Mammary epithelial cell (primary cell): ENCODE measurements around the gene ADGRL3.

ENCODE experiments used
- EZH2 ChIP-seq: IDR thresholded peaks from 2 replicates; pipeline ENCODE4 v1.6.1; 2012; ENCODE audit warnings: low read length, inconsistent platforms, borderline replicate concordance
- TF ChIP-seq, protein P1 (sequence below), 2 donors: IDR thresholded peaks in 1 of 2; conservative IDR thresholded peaks in 1 of 2; 2 replicates each; pipeline ENCODE4 v1.5.1; 2011 to 2012; ENCODE audit warnings: inconsistent platforms in 2 of 2, low read length in 2 of 2, mild to moderate bottlenecking in 2 of 2, control low read depth in 1 of 2, low read depth in 1 of 2; ENCODE audit not compliant: insufficient read depth in 1 of 2; ENCODE audit errors: extremely low read depth in 1 of 2

DNA sequence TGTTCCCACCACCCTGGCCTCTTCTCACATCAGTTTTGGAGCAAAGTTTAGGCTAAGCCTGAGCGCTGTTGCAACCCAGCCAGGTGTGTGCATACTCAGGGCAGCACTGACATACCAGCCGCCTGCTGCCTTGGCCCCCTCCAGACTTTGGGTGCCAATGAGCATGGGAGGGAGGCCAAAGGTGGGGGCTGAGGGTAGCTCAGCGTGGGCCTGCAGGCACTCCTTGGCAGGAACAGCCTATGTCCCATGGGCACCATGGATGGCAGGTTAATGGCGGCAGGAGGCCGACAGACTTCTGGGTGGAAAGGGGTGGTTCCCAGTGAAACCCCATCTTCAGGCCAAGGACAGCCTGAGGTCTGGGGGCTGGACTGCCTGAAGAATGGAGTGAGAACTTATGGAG lies 462.2 kb downstream of the ADGRL3 start:
- TF ChIP-seq, protein P1, sequence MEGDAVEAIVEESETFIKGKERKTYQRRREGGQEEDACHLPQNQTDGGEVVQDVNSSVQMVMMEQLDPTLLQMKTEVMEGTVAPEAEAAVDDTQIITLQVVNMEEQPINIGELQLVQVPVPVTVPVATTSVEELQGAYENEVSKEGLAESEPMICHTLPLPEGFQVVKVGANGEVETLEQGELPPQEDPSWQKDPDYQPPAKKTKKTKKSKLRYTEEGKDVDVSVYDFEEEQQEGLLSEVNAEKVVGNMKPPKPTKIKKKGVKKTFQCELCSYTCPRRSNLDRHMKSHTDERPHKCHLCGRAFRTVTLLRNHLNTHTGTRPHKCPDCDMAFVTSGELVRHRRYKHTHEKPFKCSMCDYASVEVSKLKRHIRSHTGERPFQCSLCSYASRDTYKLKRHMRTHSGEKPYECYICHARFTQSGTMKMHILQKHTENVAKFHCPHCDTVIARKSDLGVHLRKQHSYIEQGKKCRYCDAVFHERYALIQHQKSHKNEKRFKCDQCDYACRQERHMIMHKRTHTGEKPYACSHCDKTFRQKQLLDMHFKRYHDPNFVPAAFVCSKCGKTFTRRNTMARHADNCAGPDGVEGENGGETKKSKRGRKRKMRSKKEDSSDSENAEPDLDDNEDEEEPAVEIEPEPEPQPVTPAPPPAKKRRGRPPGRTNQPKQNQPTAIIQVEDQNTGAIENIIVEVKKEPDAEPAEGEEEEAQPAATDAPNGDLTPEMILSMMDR (conservative IDR thresholded peaks at IDR 0.05 in 1 of 2, IDR thresholded peaks at IDR 0.05 in 1 of 2; ENCODE audit: extremely low read depth in 1 of 2, insufficient read depth in 1 of 2, low read depth in 1 of 2, low read length in 2 of 2), result no peak
- no peak for TF ChIP-seq EZH2
